WTC11 (cell line): ENCODE measurements around the gene ZFAND5. TPM values are rescaled to one million over a fixed set of nuclear protein-coding genes. Genes with fewer than 3 reads are reported as not detected.

ENCODE experiments used
- ATAC-seq: fragments of 200-7000 bp; cut with Tn5 transposase; 2 replicates; pipeline ENCODE4 v1.10.0; 2021; ENCODE audit warnings: mild to moderate bottlenecking, moderate library complexity
- Bru-seq: library from RNA; stranded (reverse); fragments of 400-500 nt; gene quantifications from one replicate; lab custom pipeline; 2021; lab: Mats Ljungman, UMichigan
- CTCF ChIA-PET: fragments of 300-600 bp; sonication (Branson Sonifier 250); formaldehyde crosslinking; loops from one replicate; lab custom pipeline; 2021; ENCODE audit warnings: antibody characterized with exemption; lab: Charles Lee
- POLR2A ChIA-PET: fragments of 350-600 bp; sonication (Branson Sonifier 250); formaldehyde crosslinking; loops from one replicate; lab custom pipeline; 2021; ENCODE audit warnings: antibody characterized with exemption; lab: Charles Lee
- DNase-seq: peaks from one replicate; pipeline ENCODE4 v3.0.0; 2021; ENCODE audit warnings: low spot score
- H3K27ac Mint-ChIP-seq: 2 replicates; pipeline ENCODE4 v1.8.0; 2021; ENCODE audit warnings: mixed read lengths
- H3K27me3 Mint-ChIP-seq: 2 replicates; pipeline ENCODE4 v1.8.0; 2021; ENCODE audit warnings: low read depth, mild to moderate bottlenecking, moderate library complexity, mixed read lengths
- H3K36me3 Mint-ChIP-seq: 2 replicates; pipeline ENCODE4 v1.8.0; 2021; ENCODE audit warnings: mixed read lengths
- H3K4me1 Mint-ChIP-seq: 2 replicates; pipeline ENCODE4 v1.8.0; 2022; ENCODE audit warnings: mixed read lengths
- H3K4me3 Mint-ChIP-seq: 2 replicates; pipeline ENCODE4 v1.8.0; 2021; ENCODE audit warnings: mild to moderate bottlenecking, moderate library complexity, mixed read lengths
- H3K9me3 Mint-ChIP-seq: 2 replicates; pipeline ENCODE4 v1.8.0; 2021; ENCODE audit warnings: mixed read lengths
- ATF6 ChIP-seq: sonication (generic); formaldehyde crosslinking; IDR thresholded peaks from 2 replicates; pipeline ENCODE4 v1.8.1; 2023; ENCODE audit warnings: mild to moderate bottlenecking, missing genetic modification reagents
- CREB1 ChIP-seq: sonication (generic); formaldehyde crosslinking; IDR thresholded peaks from 2 replicates; pipeline ENCODE4 v1.8.0; 2023; ENCODE audit warnings: mild to moderate bottlenecking, missing genetic modification reagents
- CREM ChIP-seq: sonication (generic); formaldehyde crosslinking; IDR thresholded peaks from 2 replicates; pipeline ENCODE4 v1.8.1; 2022; ENCODE audit warnings: mild to moderate bottlenecking, missing genetic modification reagents, moderate library complexity
- E2F5 ChIP-seq: sonication (generic); formaldehyde crosslinking; IDR thresholded peaks from 2 replicates; pipeline ENCODE4 v1.8.1; 2022; ENCODE audit warnings: mild to moderate bottlenecking, moderate library complexity, missing genetic modification reagents
- ELF4 ChIP-seq: sonication (generic); formaldehyde crosslinking; IDR thresholded peaks from 2 replicates; pipeline ENCODE4 v1.8.1; 2022; ENCODE audit warnings: low read depth, mild to moderate bottlenecking, moderate library complexity, missing genetic modification reagents
- FOXJ3 ChIP-seq: sonication (generic); formaldehyde crosslinking; IDR thresholded peaks from 2 replicates; pipeline ENCODE4 v1.9.0; 2021; ENCODE audit warnings: missing genetic modification reagents, mild to moderate bottlenecking, borderline replicate concordance
- GTF2I ChIP-seq: fragments of 250-450 bp; sonication (Bioruptor Pico); conservative IDR thresholded peaks from 2 replicates; pipeline ENCODE4 v1.4.0; 2021; ENCODE audit warnings: mild to moderate bottlenecking
- IRF1 ChIP-seq: sonication (generic); formaldehyde crosslinking; IDR thresholded peaks from 2 replicates; pipeline ENCODE4 v1.8.0; 2023; ENCODE audit warnings: missing genetic modification reagents
- JUN ChIP-seq: sonication (generic); formaldehyde crosslinking; IDR thresholded peaks from 2 replicates; pipeline ENCODE4 v1.8.0; 2023; ENCODE audit warnings: mild to moderate bottlenecking, missing genetic modification reagents
- KAT7 ChIP-seq: sonication (generic); formaldehyde crosslinking; IDR thresholded peaks from 2 replicates; pipeline ENCODE4 v1.8.1; 2023; ENCODE audit warnings: missing genetic modification reagents, mild to moderate bottlenecking, borderline replicate concordance
- NFE2L1 ChIP-seq: sonication (generic); formaldehyde crosslinking; IDR thresholded peaks from 2 replicates; pipeline ENCODE4 v1.8.1; 2023; ENCODE audit warnings: missing genetic modification reagents
- NR3C1 ChIP-seq: sonication (generic); formaldehyde crosslinking; conservative IDR thresholded peaks from 2 replicates; pipeline ENCODE4 v1.8.1; 2023; ENCODE audit warnings: low read depth, mild to moderate bottlenecking, missing genetic modification reagents
- OVOL2 ChIP-seq: fragments of 250-450 bp; sonication (Bioruptor Pico); IDR thresholded peaks from 2 replicates; pipeline ENCODE4 v1.9.0; 2021; ENCODE audit warnings: mild to moderate bottlenecking, borderline replicate concordance
- PRDM15 ChIP-seq: sonication (generic); formaldehyde crosslinking; IDR thresholded peaks from 2 replicates; pipeline ENCODE4 v1.8.0; 2022; ENCODE audit warnings: missing genetic modification reagents
- PRRX2 ChIP-seq: fragments of 250-450 bp; sonication (Bioruptor Pico); IDR thresholded peaks from 2 replicates; pipeline ENCODE4 v1.8.0; 2021; ENCODE audit warnings: mild to moderate bottlenecking
- SMAD3 ChIP-seq: sonication (generic); formaldehyde crosslinking; IDR thresholded peaks from 2 replicates; pipeline ENCODE4 v1.8.0; 2022; ENCODE audit warnings: missing genetic modification reagents, mild to moderate bottlenecking, borderline replicate concordance
- SOX15 ChIP-seq: fragments of 250-450 bp; sonication (Bioruptor Pico); IDR thresholded peaks from 2 replicates; pipeline ENCODE4 v1.9.0; 2021; ENCODE audit warnings: mild to moderate bottlenecking
- TEAD4 ChIP-seq: sonication (generic); formaldehyde crosslinking; IDR thresholded peaks from 2 replicates; pipeline ENCODE4 v1.8.0; 2022; ENCODE audit warnings: mild to moderate bottlenecking, missing genetic modification reagents
- TP53 ChIP-seq: sonication (generic); formaldehyde crosslinking; IDR thresholded peaks from 2 replicates; pipeline ENCODE4 v1.8.1; 2023; ENCODE audit warnings: mild to moderate bottlenecking, missing genetic modification reagents
- USF1 ChIP-seq: sonication (generic); formaldehyde crosslinking; IDR thresholded peaks from 2 replicates; pipeline ENCODE4 v1.8.0; 2022; ENCODE audit warnings: mild to moderate bottlenecking, missing genetic modification reagents
- ZBTB21 ChIP-seq: sonication (generic); formaldehyde crosslinking; IDR thresholded peaks from 2 replicates; pipeline ENCODE4 v1.8.1; 2023; ENCODE audit warnings: mild to moderate bottlenecking, missing genetic modification reagents, borderline replicate concordance
- ZBTB43 ChIP-seq: sonication (generic); formaldehyde crosslinking; IDR thresholded peaks from 2 replicates; pipeline ENCODE4 v1.8.1; 2023; ENCODE audit warnings: mild to moderate bottlenecking, missing genetic modification reagents
- ZMAT4 ChIP-seq: fragments of 250-450 bp; sonication (Bioruptor Pico); IDR thresholded peaks from 2 replicates; pipeline ENCODE4 v1.9.0; 2021; ENCODE audit warnings: mild to moderate bottlenecking
- ZNF121 ChIP-seq: sonication (generic); formaldehyde crosslinking; IDR thresholded peaks from 2 replicates; pipeline ENCODE4 v1.8.0; 2023; ENCODE audit warnings: missing genetic modification reagents
- ZNF396 ChIP-seq: fragments of 250-450 bp; sonication (Bioruptor Pico); IDR thresholded peaks from 2 replicates; pipeline ENCODE4 v1.8.0; 2021; ENCODE audit warnings: mild to moderate bottlenecking, moderate library complexity, borderline replicate concordance
- long read RNA-seq, 3 experiments: library from RNA in 1 of 3; library from capped mRNA in 1 of 3; library from polyadenylated mRNA in 1 of 3; unstranded in 2 of 3; stranded (forward) in 1 of 3; transcript quantifications; one replicate each; pipeline ENCODE4 v2.0.0, GENCODE V29; 2021
- total RNA-seq: library from RNA; stranded (reverse); gene quantifications from 3 replicates; pipeline ENCODE4 v1.2.3, GENCODE V29; 2021

Gene ZFAND5
- total RNA-seq: 137 to 141 TPM (median 138 TPM) in 3 replicates
- Bru-seq, nascent RNA: percentile 99 among the genes with signal in this experiment
- long read RNA-seq, experiment 1, transcript ZFAND5-205 (7 exons, 2,785 nt): minor isoform, 158 of 414 reads
- long read RNA-seq, experiment 1, transcript ZFAND5-204 (6 exons, 2,686 nt): major isoform, 172 of 414 reads
- long read RNA-seq, experiment 1, transcript ZFAND5-206 (4 exons, 553 nt): minor isoform, 7 of 414 reads
- long read RNA-seq, experiment 1, transcript ZFAND5-202 (7 exons, 1,073 nt): minor isoform, 7 of 414 reads
- long read RNA-seq, experiment 1, partial matches to known transcripts: 20 of 414 reads
- long read RNA-seq, experiment 1, other reads (novel, unspliced or antisense): 50 of 414 reads
- long read RNA-seq, experiment 2, full-length matches to known transcripts: 124 of 195 reads
- long read RNA-seq, experiment 2, partial matches to known transcripts: 16 of 195 reads
- long read RNA-seq, experiment 2, other reads (novel, unspliced or antisense): 55 of 195 reads
- long read RNA-seq, experiment 3, transcript ZFAND5-202 (7 exons, 1,073 nt): major isoform, 5 of 15 reads
- long read RNA-seq, experiment 3, partial matches to known transcripts: 3 of 15 reads
- long read RNA-seq, experiment 3, other reads (novel, unspliced or antisense): 4 of 15 reads

GRCh38 chr9:72364679-72365524 lies at the start of gene ZFAND5:
ZFAND5 (minus strand) TSS chr9:72365208; CDS start chr9:72360778, 4,430 bp downstream.
- CTCF ChIA-PET: interaction anchor here (1.1 to 1.8 kb wide), 6 partner anchors 18 to 457 kb away, joined by 3 to 5 read pairs (median 4); no protein-coding TSS in a partner anchor
- Mint-ChIP-seq H3K36me3 (peaks cover 34% of the 10 kb centered on the region), H3K27ac (peak within 1 kb of the TSS; percentile 99), H3K4me3 (peak within 1 kb of the TSS; percentile 95), H3K27me3 (no peaks in the 10 kb centered on the region), H3K9me3 (no peaks in the 10 kb centered on the region), H3K4me1 (peaks cover 44% of the 10 kb centered on the region)
- ATAC-seq (peak; percentile 95), DNase-seq (peak; percentile 96)
- POLR2A ChIA-PET: interaction anchor here (0.5 to 1.8 kb wide), 17 partner anchors 8 to 466 kb away, joined by 3 to 7 read pairs (median 4); partner anchors contain the start of genes ABHD17B and C9orf85
- no peak for TF ChIP-seq FOXJ3
- no peak for TF ChIP-seq ZNF121 (CRISPR knock-in tag)
- no peak for TF ChIP-seq IRF1 (CRISPR knock-in tag)
- TF ChIP-seq TEAD4: peak; percentile 65; the same call in 1 of the 2 replicates
- no peak for TF ChIP-seq ZNF396 (CRISPR knock-in tag)
- TF ChIP-seq PRRX2 (CRISPR knock-in tag): peak; percentile 45; the same call in 1 of the 2 replicates
- peak; percentile 84; the same call in 1 of the 2 replicates for TF ChIP-seq NR3C1 (CRISPR knock-in tag)
- TF ChIP-seq CREB1 (CRISPR knock-in tag): peak; percentile 37; the same call in 1 of the 2 replicates
- no peak for TF ChIP-seq SOX15
- TF ChIP-seq NFE2L1 (CRISPR knock-in tag): no peak
- no peak for TF ChIP-seq TP53
- TF ChIP-seq E2F5: peak; percentile 87
- no peak for TF ChIP-seq GTF2I (CRISPR knock-in tag)
- TF ChIP-seq ATF6 (CRISPR knock-in tag): no peak
- TF ChIP-seq CREM (CRISPR knock-in tag): peak; percentile 71
- TF ChIP-seq JUN (CRISPR knock-in tag): peak; percentile 70; the same call in 1 of the 2 replicates
- TF ChIP-seq USF1 (CRISPR knock-in tag): no peak
- TF ChIP-seq OVOL2: no peak
- 0 out of 2 replicates have a peak, but pooled peaks have one; percentile 50 for TF ChIP-seq ELF4 (CRISPR knock-in tag)
- 0 out of 2 replicates have a peak, but pooled peaks have one; percentile 26 for TF ChIP-seq ZBTB21 (CRISPR knock-in tag)
- TF ChIP-seq ZMAT4 (CRISPR knock-in tag): no peak
- TF ChIP-seq SMAD3 (CRISPR knock-in tag): peak; percentile 72; the same call in 1 of the 2 replicates
- no peak for TF ChIP-seq PRDM15 (CRISPR knock-in tag)
- TF ChIP-seq KAT7: 0 out of 2 replicates have a peak, but pooled peaks have one; percentile 57
- TF ChIP-seq ZBTB43 (CRISPR knock-in tag): peak; percentile 75
